ENCODE measurements around the gene TFE3.

TFE3 gene

DNA sequence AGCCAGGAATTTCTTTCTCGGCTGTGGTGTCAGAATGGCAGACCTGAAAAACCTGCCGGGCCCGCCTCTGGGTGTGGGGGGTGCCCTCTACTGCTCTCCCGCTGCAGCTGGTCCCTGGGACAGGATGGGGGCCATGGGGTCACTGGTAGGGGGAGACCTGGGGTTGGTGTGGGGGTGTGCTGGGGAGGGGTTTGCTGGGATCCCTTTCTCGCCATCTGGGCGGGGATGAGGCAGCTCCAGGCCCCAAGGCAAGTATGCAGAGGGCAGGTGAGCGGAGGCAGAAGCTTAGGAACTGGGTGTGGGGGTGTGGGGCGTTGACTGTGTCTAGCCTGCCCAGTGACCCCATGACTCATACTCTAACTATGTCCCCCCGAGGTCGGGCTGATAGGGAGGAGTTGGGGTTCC lies 16.5 kb upstream of the TFE3 start:
- no peak for DNase-seq

DNA sequence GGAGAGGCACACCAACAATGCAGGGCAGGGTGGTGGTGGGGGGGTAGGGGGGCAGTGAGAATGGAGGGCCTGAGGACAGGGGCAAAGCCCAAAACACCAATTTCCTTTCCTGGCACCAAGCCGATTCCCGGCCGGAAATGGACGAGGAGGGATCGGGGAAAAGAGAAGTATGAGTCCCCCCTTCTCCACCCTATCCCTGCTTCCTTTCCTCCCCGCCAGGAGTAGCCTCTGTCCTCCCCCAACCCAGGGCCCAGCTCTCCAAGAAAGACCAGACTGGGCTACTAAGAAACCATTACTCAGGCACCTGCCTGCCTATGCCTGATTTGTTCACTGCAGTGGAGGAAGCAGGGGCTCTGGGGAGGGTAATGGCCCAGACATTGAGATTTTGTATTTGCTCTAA lies 16.0 kb upstream of the TFE3 start:
- DNase-seq = no peak

DNA sequence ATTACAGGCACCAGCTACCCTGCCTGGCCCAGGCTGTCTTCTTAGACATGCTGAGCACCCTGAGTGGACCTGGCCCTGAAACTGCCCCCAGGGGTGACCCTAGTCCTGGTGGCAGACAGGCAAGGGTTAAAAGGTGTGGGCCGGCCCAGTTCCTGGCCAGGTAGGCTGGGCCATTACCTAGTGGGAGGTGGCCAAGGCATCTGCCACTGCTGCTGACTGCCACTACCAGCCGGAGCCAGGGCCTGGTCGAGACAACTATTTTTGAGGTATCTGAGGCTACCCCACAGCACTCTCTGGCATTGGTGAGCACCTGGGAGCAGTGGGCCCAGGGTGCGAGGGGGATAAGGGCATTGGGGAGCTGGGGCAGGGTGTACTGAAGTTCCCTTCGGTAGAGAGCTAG lies 15.6 kb upstream of the TFE3 start, which contains the start of gene CCDC120:
TSS of gene CCDC120 (plus strand) at position 206 of the 400 bp plus-strand sequence. CDS start 3,043 bp downstream, outside the sequence.
- DNase-seq = no peak

DNA sequence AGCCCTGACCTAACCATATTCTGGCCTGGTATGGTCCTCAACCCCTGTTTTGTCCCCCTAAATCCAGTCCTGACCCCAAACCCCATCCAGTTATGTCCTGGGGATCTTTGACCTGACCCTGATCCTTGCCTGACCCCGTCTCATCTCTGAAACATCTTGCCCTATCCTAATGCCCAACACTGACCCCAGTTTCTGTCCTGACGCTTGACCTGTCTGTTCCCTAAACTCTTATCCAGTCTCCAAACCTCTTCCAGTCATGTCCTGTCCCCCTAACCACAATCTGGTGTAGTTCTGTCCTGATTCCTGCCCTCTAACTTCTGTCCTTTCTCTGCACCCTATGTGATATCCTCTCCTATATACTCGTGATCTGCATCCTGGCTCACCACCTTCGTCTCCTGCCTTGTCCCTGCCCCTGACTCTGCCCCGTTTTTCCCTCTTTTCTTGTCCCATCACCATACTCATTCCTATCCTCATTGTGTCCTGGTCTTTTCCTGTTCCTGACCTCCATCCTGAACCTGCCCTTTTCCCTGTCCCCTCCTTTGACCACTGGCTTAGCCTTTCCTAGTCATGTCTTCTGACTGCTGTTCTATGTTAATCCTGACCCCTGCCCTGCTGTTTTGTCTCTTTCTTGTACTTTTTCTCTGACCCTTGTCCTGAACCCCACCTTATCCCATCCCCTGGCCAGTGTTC lies 11.1 kb upstream of the TFE3 start:
- no peak for DNase-seq

DNA sequence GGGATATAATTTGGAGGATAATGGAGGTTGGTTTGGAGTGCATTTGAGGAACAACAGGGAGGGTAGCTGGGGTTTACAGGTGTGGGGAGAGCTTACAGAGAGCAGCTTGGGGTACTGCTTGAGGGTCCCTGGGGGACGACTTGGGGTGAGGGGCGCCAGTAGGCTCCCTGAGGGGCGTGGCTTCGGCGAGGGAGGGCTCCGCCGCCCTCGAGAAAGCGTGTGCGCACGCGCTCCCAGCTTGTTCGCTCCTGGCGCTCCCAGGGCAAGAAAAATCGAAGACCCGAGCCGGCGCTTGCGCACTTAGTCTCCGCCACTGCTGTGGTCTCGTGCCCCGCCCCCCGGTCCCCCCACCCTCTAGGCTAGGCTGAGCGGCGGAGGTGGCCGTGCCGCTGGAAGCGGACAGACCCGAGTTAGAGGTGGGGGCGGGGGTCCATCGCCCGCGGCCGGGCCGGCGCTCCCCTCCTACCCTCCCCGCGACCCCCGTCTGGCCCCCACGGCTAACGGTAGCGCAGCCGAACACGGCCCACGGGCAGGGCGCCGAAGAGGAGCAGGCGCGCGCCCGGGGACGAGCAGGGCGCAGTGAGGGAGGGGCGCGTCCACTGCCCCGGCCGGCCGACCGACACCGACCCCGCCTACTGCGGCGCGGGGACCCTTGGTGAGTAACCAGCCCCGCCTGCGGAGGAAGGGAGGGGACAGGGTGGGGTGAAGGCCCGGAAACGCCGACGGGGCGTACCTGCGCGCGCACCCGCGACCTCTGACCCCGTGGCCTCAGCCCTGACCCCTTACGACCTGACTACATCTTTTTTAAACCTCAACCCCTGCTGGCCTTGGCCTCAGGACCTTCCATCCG lies 10.3 kb upstream of the TFE3 start:
- DNase-seq = no peak

DNA sequence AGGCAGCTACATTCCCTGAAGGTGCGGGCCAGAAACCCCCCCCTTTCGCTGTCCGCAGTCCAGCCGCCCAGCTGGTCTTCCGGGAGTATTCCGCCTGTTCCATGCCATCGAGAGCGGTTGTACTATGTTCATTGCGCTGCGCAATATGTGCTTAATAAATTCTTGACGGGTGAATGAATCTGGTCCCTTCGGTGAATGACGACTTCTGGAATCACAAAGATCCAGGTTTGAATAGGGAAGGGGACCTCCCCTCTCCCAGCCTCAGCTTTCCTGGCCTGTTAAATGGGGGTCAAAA lies 777 bp upstream of the TFE3 start:
- no peak for DNase-seq

DNA sequence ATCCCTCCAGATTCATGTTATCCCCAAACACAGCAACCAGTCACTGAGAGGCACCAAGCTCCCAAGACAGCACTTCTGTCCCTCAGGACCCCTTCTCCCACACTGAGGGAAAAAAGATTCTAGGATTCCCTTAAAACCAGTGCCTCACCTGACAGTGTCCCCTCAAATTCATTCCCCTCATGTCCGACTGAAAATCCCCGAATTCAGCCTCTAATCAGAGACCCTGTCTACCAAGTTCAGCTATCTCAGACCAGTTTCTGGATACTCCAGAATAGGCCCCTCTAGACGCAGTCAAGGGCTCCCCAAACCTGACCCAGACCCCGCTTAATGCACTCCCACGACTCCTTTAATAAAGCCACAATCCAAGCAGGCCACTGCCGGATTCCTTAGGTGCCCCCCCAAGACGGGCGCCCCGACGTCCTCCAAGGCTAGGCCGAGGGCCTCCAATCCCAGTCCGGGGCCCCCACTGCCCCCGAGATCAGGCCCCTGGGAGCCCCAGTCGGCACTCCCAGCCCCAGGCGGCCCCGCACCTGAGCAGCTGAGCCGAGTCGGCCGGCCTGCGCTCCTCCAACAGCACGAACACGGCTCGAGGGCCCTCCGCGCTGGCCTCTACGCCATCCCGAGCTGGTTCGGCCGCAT lies 457 bp downstream of the TFE3 start:
- no peak for DNase-seq

DNA sequence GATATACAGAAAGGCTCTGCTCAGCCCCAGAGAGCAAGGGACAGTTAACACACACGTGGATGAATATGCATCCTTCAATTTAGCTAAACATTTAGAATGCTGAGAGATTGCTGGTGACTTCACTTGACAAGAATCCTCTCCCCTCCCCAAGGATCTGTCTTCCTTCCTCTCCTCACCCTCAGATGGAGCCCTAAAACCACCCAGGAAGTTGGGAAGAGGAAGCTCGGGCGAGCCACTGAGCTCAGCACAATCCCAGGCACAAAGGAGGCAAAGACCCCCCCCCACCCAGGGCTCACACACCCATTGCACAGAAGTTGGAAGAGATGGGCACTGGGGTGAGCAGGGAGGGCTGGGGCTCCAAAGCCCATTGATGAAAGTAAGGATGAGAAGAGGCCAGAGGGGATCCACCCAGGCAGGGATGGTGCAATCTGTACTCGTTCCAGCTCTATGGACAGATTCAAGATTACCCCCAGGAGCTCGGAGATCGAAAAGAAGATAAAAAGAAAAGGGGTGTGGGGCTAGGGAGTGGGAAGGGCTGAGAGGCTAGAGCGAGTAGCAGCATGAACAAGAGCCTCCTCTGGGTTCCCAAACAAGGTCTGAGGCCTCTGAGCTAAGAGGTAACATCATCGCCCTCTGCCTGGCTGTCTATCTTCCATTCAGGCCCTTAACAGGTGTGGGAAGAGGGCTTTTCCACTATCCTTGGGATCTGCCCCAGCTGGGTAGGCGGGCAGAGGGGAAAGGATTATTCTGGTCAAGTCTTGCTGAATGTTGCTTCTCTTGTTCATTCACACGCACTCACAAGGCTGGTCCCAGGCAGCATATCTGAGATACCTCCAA lies 1.2 kb downstream of the TFE3 start:
- DNase-seq = peak; percentile 68

DNA sequence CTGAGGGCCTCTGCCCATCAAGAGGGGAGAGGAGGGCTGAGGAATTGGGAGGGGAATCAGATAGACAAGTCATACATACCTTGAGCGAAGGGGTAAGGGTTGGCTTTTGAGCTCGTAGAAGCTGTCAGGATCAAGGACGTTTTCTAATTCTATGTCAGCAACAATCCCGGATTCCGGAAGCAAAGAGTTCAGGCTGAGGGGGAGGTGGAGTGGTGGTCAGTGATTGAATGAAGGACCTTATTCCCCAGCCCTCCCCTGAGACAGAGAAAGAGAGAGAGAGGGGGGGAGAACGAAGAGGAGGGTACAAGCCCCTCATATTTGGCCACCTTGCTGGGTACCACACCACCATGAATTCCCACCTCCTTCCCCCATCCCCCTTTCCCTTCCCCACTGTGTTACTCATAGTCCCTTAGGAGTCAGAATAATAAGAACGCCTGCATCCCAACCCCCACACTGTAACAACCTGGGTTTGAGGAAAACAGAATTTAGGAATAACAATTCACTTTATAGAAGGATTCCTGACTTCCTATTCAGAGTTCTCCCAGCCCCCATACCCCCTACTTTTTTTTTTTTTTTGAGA lies 2.7 kb downstream of the TFE3 start:
- DNase-seq = no peak

DNA sequence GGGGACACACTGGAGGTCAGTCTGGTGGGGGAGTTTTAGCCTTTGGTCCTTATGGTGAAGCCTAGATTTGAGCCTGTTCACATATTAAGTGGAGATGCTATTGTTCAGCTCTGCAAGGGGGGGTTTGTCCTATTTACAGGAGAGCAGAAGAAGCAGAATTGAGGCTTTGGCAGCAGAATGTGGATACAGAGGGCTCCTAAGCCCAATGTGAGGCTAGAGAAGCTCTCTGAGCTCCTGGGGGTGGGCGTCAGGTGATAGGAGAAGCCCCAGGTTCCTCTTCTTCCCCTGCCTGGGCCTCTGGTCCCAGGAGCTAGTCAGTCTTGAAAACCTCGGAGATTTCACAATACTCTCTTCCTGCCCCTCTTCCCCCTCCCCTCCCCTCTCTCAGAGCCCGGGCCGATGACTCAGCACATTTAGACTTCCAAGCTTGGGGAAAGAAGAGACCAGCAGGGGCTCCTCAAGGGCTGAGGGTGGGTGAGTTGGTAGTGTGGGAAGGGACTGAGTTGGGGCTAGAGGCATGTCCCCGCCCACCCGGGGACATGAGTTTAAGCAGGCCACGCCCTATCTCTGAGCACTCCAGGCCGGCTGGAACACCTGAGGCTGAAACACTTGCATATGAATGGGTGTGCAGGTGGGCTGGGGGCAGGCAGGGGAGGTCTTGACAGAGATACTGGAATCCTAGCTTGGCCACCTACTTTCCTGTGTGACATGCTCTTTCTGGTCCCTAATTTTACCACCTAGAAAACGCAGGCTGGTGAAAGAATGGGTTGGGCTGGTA lies 3.4 kb downstream of the TFE3 start:
- peak; percentile 86 for DNase-seq

DNA sequence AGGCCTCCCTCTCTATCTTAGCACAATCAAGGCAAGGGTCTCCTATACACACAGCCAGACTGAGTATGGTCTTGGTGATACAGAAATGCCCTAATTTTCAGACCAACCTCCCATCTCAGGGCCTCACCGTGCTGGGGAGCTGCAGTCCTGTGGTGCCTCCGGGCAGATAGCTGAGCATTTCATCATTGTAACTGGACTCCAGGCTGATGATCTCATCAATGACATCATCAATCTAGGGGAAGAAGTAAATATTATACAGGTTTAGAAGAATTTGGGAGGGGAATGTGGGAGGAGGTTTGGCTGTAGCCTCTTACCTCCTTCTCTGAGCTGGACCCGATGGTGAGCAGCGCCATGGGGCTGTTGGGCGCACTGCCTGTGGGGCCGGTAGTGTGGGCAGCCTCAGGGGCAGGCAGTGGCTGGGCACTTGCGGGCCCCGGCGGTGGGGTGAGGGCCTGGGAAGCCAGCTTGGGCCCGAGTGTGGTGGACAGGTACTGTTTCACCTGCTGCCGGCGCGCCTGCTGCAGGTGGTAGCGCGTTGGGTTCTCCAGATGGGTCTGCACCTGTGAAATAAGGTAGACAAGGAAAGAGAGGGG lies 5.2 kb downstream of the TFE3 start:
- peak; percentile 64 for DNase-seq

DNA sequence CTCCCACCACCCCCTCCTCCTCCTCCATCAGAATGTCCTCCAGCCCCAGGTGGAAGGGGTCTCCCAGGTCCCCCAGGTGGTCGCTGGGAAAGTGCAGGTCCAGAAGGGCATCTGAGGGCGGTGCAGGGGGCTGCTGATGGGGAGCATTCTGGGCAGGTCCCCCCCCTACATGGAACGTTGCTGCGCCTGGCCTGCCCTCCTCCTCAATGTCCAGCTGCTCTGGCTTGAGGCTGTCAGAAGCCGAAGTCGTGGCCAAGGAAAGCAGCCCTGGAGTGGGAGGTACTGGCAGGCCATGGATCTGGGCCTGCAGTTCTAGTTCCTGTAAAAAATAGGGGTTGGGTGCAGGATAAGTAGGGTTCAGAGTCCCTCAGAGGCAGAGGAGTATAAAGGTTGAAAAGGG lies 12.9 kb downstream of the TFE3 start:
- no peak for DNase-seq

DNA sequence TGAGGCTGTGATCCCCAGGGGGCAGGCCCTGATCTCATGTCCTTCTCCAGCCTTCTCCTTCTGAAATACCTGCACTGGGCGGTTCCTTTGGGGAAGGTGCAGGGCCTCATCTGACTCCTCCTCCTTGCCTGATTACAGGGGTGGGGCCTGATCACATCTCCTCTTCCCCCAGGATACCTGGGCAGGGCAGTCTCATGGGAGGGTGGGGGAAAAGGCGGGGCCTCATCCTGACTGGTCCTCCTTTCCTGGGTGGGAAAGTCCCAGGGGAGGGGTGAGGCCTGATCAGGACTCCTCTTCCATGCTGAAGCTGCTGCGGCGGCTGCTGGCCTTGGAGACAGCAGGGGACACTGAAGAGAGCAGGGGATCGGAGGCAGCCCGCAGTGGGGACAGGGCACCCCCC lies 13.3 kb downstream of the TFE3 start:
- no peak for DNase-seq

DNA sequence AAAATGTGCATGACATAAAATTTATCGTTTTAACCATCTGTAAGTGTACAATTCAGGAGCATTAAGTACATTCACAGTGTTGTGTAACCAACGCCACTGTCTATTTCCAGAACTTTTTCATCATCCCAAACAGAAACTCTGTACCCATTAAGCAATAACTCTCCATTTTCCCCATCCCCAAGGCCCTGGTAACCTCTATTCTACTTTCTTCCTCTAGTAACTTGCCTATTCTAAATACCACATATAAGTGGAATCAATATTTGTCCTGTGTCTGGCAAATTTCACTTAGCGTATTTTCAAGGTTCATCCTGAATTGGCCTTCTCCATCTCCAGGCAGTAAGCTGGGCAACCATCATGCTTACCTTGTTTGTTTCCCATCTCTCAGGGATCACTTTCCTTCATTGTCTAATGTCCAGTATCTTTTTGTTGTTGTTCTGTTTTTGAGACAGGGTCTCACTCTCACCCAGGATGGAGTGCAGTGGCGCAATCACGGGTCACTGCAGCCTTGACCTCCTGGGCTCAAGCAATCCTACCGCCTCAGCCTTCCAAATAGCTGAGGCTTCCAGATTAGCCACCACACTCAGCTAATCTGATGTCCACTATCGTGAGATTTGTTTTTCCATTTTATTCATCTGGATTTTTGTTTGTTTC lies 23.4 kb downstream of the TFE3 start:
- no peak for DNase-seq

DNA sequence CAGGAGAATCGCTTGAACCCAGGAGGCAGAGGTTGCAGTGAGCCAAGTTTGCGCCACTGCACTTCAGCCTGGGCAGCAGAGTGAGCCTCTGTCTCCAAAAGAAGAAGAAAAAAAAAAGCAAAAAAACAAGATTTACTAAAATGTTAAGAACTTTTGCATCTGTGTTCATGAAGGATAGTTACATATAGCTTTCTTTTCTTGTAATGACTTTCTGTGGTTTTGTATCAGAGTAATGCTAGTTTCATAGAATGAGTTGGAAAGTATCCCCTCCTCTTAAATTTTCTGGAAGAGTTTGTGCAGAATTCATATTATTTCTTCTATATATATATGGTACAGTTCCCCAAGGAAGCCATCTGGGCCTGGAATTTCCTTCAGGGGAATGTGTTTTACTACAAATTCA lies 24.1 kb downstream of the TFE3 start:
- no peak for DNase-seq

DNA sequence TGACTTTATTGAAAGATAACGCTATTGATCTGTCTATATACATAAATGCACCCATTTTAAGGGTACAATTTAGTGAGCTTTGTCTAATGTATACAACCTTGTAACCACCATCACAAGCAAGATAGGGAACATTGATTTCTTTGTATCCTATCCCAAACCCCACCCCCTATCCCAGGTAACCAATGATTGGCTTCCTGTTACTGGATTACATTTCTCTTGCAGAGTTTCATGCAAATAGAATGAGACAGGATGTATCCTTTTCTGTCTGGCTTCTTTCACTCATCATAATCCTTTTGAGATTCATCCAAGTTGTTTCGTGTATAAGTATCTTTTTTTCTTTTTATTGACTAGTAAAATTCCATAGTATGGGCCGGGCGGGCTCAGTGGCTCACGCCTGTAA lies 39.5 kb downstream of the TFE3 start:
- no peak for DNase-seq

DNA sequence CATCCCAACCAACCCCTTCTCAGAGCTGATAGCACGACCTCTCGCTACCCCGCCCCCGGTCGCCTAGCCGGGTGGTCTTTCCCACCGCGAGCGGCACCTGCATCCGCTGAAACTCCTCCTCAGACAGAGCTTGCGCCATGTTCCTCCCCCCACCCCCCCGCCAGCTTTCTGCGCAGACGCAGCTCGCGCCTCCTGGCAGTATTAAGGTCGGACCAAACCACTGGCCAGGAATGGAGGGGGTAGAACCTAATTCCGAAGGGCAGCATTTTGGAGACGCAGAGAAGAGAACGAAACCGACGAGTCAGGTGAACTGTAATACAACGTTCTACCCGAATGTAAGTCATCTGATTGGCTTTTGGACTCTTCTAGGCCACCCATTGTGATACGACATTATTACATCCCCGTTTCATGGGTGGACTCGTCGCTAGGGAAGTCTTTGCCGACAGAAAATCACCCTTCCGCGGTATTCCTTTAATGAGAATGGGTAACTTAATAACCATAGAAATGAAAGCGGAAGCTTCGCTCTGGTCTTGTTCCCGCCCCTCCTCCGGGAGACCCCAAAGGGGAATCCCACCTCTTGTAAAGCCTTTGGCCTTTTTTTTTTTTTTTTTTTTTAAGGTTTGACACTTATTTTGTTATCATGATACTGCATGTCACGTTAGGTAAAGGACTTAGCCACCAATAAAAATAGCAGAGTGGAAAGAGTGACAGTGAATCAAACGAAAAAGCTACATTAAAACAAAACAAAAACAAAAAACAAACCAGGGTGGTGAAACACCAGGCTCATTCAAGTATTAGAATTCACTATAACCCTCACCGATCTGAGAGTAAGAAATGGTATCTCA lies 40.8 kb downstream of the TFE3 start, which contains the start of gene GRIPAP1:
TSS of gene GRIPAP1 (minus strand) at position 174 of the 845 bp plus-strand sequence. CDS start at position 139, 35 bp downstream.
- peak; percentile 76 for DNase-seq

DNA sequence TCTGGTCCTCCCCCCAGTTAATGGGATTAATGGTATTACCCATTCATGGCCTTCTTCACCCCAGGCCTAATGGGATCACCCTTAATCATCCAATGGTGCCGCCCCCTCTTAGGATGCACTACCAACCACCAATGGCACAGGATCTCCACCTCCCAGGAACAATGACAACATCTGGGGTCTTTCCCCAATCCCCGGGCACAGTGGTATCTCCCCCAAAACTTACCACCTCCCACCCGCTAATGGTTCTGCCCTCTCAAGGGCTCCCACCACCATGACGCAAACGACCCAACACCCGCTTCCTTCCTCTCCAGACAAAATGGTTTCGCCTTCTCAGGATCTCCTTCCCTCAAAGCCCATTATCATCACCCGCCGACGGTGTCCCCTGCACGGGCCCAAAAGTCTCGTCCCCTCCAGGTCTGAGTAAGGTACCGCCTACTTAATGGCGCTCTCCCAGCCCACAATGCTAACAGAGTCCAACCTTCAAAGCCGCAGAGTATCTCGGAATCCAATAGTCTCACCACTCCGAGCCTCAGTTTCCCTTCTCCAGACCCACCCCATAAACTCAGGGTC lies 41.6 kb downstream of the TFE3 start:
- DNase-seq = peak; percentile 37

DNA sequence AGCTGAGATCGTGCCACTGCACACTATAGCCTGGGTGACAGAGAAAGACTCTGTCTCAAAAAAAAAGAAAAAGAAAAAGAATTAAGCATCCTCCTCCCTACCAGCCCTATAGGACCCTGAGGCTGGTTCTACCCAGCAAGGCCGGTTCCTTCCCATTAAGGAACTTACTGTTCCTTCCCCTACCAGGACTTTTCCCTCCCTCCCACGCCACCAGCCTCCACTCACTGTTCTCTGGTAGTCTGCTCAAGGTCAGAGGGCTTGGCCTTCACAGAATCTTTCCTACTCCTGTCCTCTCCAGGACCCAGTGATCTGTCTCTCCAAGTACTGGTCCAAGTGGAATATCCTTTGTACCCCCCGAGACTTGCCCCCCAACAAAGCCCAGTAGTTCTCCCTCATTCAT lies 42.5 kb downstream of the TFE3 start:
- no peak for DNase-seq

DNA sequence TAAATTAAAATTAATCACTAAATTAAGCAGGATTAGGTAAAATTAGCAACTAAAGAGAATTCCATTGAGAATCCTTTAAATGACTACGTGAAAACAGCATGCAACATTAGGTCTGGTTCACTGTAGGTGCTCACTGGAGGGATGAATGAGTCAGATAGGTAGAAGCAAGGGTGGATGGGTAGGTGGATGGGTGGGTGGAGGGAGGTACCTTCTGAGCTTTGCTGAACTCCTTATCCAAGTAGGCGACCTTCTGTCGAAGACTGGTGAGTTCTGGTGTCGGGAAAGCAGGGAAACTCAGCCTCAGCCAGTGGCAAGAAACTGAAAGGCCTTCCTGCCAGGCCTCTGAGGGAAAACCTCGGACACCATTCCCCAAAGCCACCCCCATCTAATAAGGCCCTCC lies 44.1 kb downstream of the TFE3 start:
- DNase-seq = no peak
